RWPE1 (cell line): ENCODE results near the gene DDX1.
A peak's percentile ranks its signal among the peaks of the same experiment; 100 is the strongest.

ENCODE experiments used
- CTCF ChIA-PET: fragments of 350-600 bp; sonication (Branson Sonifier 250); formaldehyde crosslinking; extraction: SDS; loops from one replicate; lab custom pipeline; 2021; lab: Yijun Ruan, JAX
- POLR2A ChIA-PET: fragments of 400-600 bp; formaldehyde crosslinking; extraction: SDS; loops from one replicate; lab custom pipeline; 2020; ENCODE audit warnings: antibody characterized with exemption; ENCODE audit not compliant: low non-redundant PET; lab: Yijun Ruan, JAX
- DNase-seq: peaks from one replicate; pipeline ENCODE4 v3.0.0; 2012; ENCODE audit warnings: low spot score
- H3K27ac ChIP-seq: fragments of 450-650 bp; 2 replicates; pipeline ENCODE4 v1.5.1; 2017
- TF ChIP-seq, protein P1 (sequence below): fragments of 450-650 bp; conservative IDR thresholded peaks from 2 replicates; pipeline ENCODE4 v1.5.1; 2017; ENCODE audit warnings: low read depth, mild to moderate bottlenecking

DDX1 gene

DNA sequence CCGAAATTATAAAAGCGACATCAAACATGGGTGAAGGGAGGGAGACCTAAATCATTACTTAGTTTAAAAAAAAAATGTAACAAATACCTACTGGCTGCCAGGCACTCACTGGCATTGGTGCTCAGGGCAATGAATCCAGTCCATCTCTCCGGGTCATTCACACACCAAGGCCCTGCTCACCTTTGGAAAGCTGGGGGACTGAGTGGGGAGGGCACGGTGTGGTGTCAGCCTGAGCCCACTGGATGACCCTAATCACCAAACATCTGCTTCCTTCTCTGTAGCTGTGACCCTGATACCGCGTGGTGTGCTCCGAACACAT is 336 bp upstream of the DDX1 start:
- ChIA-PET POLR2A (no interaction called here), CTCF (interaction anchor here (1.0 kb wide), 1 partner anchor 14 kb away, joined by 3 read pairs; no protein-coding TSS in a partner anchor)
- DNase-seq: no peak
- TF ChIP-seq, protein P1, sequence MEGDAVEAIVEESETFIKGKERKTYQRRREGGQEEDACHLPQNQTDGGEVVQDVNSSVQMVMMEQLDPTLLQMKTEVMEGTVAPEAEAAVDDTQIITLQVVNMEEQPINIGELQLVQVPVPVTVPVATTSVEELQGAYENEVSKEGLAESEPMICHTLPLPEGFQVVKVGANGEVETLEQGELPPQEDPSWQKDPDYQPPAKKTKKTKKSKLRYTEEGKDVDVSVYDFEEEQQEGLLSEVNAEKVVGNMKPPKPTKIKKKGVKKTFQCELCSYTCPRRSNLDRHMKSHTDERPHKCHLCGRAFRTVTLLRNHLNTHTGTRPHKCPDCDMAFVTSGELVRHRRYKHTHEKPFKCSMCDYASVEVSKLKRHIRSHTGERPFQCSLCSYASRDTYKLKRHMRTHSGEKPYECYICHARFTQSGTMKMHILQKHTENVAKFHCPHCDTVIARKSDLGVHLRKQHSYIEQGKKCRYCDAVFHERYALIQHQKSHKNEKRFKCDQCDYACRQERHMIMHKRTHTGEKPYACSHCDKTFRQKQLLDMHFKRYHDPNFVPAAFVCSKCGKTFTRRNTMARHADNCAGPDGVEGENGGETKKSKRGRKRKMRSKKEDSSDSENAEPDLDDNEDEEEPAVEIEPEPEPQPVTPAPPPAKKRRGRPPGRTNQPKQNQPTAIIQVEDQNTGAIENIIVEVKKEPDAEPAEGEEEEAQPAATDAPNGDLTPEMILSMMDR: no peak
- peak overlapping the region; percentile 93 for H3K27ac ChIP-seq

DNA sequence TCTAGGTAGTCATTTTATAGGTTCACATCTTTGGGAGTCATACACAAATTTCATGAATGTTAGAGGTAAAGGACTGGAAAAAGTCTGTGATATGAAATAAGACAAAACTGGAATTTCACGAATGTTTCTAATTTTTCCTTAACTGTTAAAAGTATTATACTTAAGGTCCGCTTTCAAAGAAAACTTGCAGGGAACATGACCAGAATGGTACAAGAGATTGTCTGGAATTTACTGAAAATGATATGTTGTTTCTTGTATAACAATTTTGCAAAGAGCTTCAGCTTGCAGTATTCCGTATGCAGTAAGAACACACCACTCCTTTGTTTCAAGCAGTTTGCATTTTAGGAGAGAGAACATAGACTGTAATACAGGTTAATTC is 1.6 kb downstream of the DDX1 start:
- H3K27ac ChIP-seq: no peak overlapping the region
- DNase-seq: no peak
- ChIA-PET POLR2A (no interaction called here), CTCF (interaction anchor here (0.6 to 0.7 kb wide), 2 partner anchors 248 to 1040 kb away, joined by 3 read pairs; no protein-coding TSS in a partner anchor)
- TF ChIP-seq, protein P1: no peak

DNA sequence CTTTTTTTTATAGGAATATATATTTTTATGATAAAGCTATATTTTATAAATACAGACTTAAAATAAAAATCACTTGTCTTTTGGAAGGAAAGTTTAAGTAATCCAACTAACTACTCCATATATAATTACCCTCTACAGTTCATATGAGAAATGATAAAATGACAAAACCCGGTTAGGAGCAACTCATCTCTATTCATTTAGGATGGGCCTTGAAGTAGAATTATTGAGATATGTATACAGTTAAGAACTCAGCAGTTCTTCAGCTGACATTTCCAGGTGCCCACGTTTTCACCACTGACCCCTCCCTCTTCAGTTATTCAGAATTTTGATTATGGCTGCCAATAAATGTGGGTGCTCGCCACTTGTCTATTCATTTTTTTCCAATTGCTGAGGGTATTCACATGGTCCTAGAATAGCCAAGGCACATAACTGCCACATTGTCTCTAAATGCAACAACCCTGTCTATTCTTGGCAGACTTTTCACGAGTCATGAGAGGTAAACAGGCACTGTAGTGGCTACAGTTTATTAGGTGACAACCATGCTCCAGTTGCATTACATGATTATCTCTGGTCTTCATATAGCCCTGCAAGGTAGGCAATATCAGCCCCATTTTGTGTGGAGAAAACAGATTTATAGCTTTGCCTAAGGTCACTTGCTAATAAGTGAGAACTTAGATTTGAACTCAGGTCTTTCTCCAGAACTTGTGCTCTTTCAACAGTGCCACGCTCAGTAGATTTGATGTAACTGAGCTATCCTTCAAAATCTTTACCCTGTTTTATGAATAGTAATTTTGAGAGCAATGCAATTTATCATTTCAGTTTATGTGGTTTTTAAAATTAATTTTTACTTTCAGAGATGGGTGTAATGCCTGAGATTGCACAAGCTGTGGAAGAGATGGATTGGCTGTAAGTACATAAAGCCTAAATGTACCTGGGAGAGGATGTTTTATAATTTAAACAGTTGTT is 2.9 kb downstream of the DDX1 start:
- TF ChIP-seq, protein P1: no peak
- ChIA-PET POLR2A (no interaction called here), CTCF (no interaction called here)
- H3K27ac ChIP-seq: no peak overlapping the region
- no peak for DNase-seq

DNA sequence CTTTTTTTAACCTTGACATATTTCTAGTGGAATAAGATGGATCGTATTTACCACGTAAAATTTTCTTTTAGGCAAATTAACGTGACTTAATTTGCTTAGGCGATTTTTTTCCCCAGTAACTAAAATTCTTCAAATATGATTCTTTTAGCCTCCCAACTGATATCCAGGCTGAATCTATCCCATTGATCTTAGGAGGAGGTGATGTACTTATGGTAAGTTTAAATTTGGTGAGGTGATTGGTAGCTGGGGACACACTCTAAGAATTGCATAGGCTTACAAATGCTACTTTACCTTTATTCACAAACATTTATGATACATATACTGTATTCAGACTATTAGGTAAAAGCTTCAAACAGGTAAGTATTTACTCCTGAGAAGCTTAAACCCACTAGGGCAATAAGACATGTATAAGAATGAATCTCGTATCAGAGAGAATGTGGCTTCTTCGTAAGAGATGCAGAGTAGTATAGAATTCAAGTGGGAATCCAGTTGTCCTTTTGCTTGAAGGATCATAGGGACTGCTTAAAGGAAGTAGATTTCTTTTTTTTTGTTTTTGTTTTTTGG is 3.8 kb downstream of the DDX1 start:
- DNase-seq: no peak
- TF ChIP-seq, protein P1: no peak
- ChIA-PET CTCF (interaction anchor here (0.7 kb wide), 1 partner anchor 165 kb away, joined by 3 read pairs; no protein-coding TSS in a partner anchor), POLR2A (no interaction called here)
- no peak overlapping the region for H3K27ac ChIP-seq

DNA sequence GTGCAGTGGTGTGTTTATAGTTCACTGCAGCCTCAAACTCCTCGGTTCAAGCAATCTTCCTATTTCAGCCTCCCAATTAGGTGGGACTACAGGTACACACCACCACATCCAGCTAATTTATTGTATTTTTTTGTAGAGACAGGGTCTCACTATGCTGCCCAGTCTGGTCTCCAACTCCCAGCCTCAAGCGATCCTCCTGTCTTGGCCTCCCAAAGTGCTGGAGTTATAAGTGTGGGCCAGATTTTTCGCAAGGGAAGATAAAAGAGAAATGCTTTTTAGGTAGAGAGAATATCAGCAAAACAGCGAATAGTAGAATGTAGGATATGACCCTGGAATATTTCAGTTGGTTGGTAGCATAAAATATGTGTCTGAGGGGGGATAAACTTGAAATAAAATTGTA is 4.3 kb downstream of the DDX1 start:
- ChIA-PET CTCF (interaction anchor here (0.7 kb wide), 1 partner anchor 165 kb away, joined by 3 read pairs; no protein-coding TSS in a partner anchor), POLR2A (no interaction called here)
- H3K27ac ChIP-seq: no peak overlapping the region
- TF ChIP-seq, protein P1: no peak
- no peak for DNase-seq

DNA sequence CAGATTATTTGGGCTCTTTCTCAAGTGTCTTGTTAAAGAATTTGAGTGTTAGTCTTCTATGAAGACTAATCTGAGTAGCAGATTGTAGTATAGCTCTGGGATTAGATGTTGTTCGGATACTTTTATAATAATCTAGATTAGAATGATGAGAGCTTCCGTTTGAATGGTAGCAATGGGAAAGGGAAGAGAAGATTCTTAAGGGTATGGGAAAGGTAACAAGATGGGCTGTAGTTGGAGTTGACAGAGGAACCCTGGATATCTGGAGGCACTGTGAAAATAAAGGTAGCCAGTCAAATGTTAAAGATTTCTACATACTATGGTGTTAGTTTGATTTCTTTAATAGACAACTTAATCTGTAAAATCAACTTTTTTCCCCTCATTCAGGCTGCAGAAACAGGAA is 4.7 kb downstream of the DDX1 start:
- TF ChIP-seq, protein P1: no peak
- ChIA-PET CTCF (no interaction called here), POLR2A (no interaction called here)
- no peak overlapping the region for H3K27ac ChIP-seq
- no peak for DNase-seq
